Liver (tissue), 9 donors: Measurements from ENCODE around the gene ZNF436. TPM values are rescaled to one million over a fixed set of nuclear protein-coding genes. Genes with fewer than 3 reads are reported as not detected.
A peak's percentile ranks its signal among the peaks of the same experiment; 100 is the strongest.

Source experiments
- DNase-seq: peaks from one replicate; pipeline ENCODE4 v3.0.0-alpha.2; 2017; ENCODE audit warnings: low spot score
- H3K27ac ChIP-seq, 2 donors: one replicate each; pipeline ENCODE4 v1.7.0; 2013; ENCODE audit warnings: inconsistent platforms in 2 of 2, low read length in 2 of 2, control low read depth in 1 of 2, low read depth in 1 of 2, mild to moderate bottlenecking in 1 of 2
- H3K27me3 ChIP-seq, 4 donors: one replicate each; pipeline versions ENCODE4 v1.6.1 to v1.7.0; 2013; ENCODE audit warnings: low read length in 3 of 4, inconsistent platforms in 1 of 4, mild to moderate bottlenecking in 1 of 4, moderate library complexity in 1 of 4; ENCODE audit not compliant: control insufficient read depth in 4 of 4, insufficient read depth in 4 of 4
- H3K36me3 ChIP-seq, 4 donors: one replicate each; pipeline versions ENCODE4 v1.6.1 to v1.7.0; 2013; ENCODE audit warnings: low read length in 3 of 4, mild to moderate bottlenecking in 3 of 4, low read depth in 1 of 4, moderate library complexity in 1 of 4; ENCODE audit not compliant: control insufficient read depth in 4 of 4, insufficient read depth in 3 of 4
- H3K4me1 ChIP-seq, 4 donors: one replicate each; pipeline versions ENCODE4 v1.6.1 to v1.7.0; 2013; ENCODE audit warnings: low read length in 3 of 4, mild to moderate bottlenecking in 3 of 4, moderate library complexity in 1 of 4; ENCODE audit not compliant: control insufficient read depth in 4 of 4, insufficient read depth in 4 of 4
- H3K4me3 ChIP-seq, 3 donors: one replicate each; pipeline versions ENCODE4 v1.6.1 to v1.7.0; 2013; ENCODE audit warnings: low read length in 3 of 3, control low read depth in 1 of 3, low read depth in 1 of 3, mild to moderate bottlenecking in 1 of 3
- H3K9ac ChIP-seq, 2 donors: one replicate each; pipeline ENCODE4 v1.7.0; 2013; ENCODE audit warnings: low read length in 2 of 2, mild to moderate bottlenecking in 2 of 2, moderate library complexity in 2 of 2, control low read depth in 1 of 2, low read depth in 1 of 2
- H3K9me3 ChIP-seq, 4 donors: one replicate each; pipeline versions ENCODE4 v1.6.1 to v1.7.0; 2013; ENCODE audit warnings: low read length in 3 of 4; ENCODE audit not compliant: control insufficient read depth in 4 of 4
- ATF3 ChIP-seq: IDR thresholded peaks from 2 replicates; pipeline ENCODE4 v1.6.1; 2016; ENCODE audit warnings: antibody characterized with exemption
- CTCF ChIP-seq: fragments of 150-350 bp; IDR thresholded peaks from 2 replicates; pipeline ENCODE4 v1.5.1; 2017; ENCODE audit warnings: improper control_type of control experiment, low read depth, low read length; ENCODE audit not compliant: missing input control
- FOXA2 ChIP-seq: IDR thresholded peaks from 2 replicates; pipeline ENCODE4 v1.6.1; 2016; ENCODE audit warnings: antibody characterized with exemption
- HNF4A ChIP-seq, 2 donors: conservative IDR thresholded peaks; 2 replicates each; pipeline ENCODE4 v1.6.1; 2016; ENCODE audit warnings: antibody characterized with exemption in 2 of 2, mild to moderate bottlenecking in 2 of 2
- HNF4G ChIP-seq: IDR thresholded peaks from 2 replicates; pipeline ENCODE4 v1.6.1; 2016; ENCODE audit warnings: antibody characterized with exemption
- JUND ChIP-seq, 2 donors: IDR thresholded peaks; 2 replicates each; pipeline ENCODE4 v1.6.1; 2016; ENCODE audit warnings: antibody characterized with exemption in 2 of 2
- MAX ChIP-seq: IDR thresholded peaks from 2 replicates; pipeline ENCODE4 v1.6.1; 2016; ENCODE audit warnings: antibody characterized with exemption
- REST ChIP-seq: IDR thresholded peaks from 2 replicates; pipeline ENCODE4 v1.6.1; 2016; ENCODE audit warnings: antibody characterized with exemption, mild to moderate bottlenecking
- SP1 ChIP-seq: IDR thresholded peaks from 2 replicates; pipeline ENCODE4 v1.6.1; 2018; ENCODE audit warnings: antibody characterized with exemption, mild to moderate bottlenecking
- TAF1 ChIP-seq: conservative IDR thresholded peaks from 2 replicates; pipeline ENCODE4 v1.6.1; 2016; ENCODE audit warnings: antibody characterized with exemption, mild to moderate bottlenecking
- YY1 ChIP-seq: IDR thresholded peaks from 2 replicates; pipeline ENCODE4 v1.6.1; 2016; ENCODE audit warnings: antibody characterized with exemption, mild to moderate bottlenecking
- WGBS: extraction: QIAGEN DNeasy Blood & Tissue Kit; methylation state at CpG from one replicate; pipeline ENCODE4 v1.1.7; 2013; 5-methylcytosine and 5-hydroxymethylcytosine counted together
- polyA plus RNA-seq, 2 donors: library from polyadenylated mRNA; stranded (reverse) in 1 of 2; unstranded in 1 of 2; fragments of 200-250 nt in 1 of 2; fragments of >200 nt in 1 of 2; fragmentation: Nextera tagmentation in 1 of 2; extraction: Ambion mirVana in 1 of 2; gene quantifications; one replicate each; pipeline versions ENCODE4 v1.2.1 to v1.2.3, GENCODE V29; 2013 to 2015
- total RNA-seq, 2 donors: library from RNA; depleted of rRNA; stranded (reverse); fragments of >200 nt; gene quantifications; one replicate each; pipeline ENCODE4 v1.2.3, GENCODE V29; 2014
- donor health status: healthy.
- donor health status: healthy.
- donor health status: healthy.
- donor health status: healthy.
- donor health status: healthy.

Gene ZNF436
- total and polyA plus RNA-seq, 4 donors: 1.3 to 8.0 (median 3.7) TPM

GRCh38 chr1:23352096-23352695, 17.4 kb downstream of the ZNF436 start (continued):
- no peak for TF ChIP-seq REST

- no peak for DNase-seq
- H3K9me3 ChIP-seq: no peaks in the 10 kb centered on the region
These were observed 23.7 kb downstream of the ZNF436 start for GRCh38 chr1:23345920-23346319.

GRCh38 chr1:23344987-23345472, 24.6 kb downstream of the ZNF436 start:
- Histone ChIP-seq H3K9ac (peak overlapping the region; percentile 73 to 90), H3K9me3 (no peaks in the 10 kb centered on the region), H3K27me3 (no peaks in the 10 kb centered on the region), H3K27ac (peak overlapping the region; percentile 66 to 87), H3K4me3 (peak overlapping the region; percentile 75 to 99 (median 86)), H3K4me1 (peaks cover 0 to 35% (median 26%) of the 10 kb centered on the region in 4 donors), H3K36me3 (no peaks in the 10 kb centered on the region)
- no peak for DNase-seq
- WGBS: 38% methylated on average over 8 of the region's 8 CpGs
- TF ChIP-seq FOXA2 (no peak), ATF3 (no peak)

More at GRCh38 chr1:23345920-23346319, 23.7 kb downstream of the ZNF436 start:
- no peaks in the 10 kb centered on the region for H3K27me3 ChIP-seq
- 97% methylated on average over 14 of the region's 14 CpGs for WGBS
- H3K27ac ChIP-seq: no peak overlapping the region
- no peaks in the 10 kb centered on the region for H3K36me3 ChIP-seq
- H3K4me3 ChIP-seq: no peak overlapping the region
- peaks cover 0 to 29% (median 21%) of the 10 kb centered on the region in 4 donors for H3K4me1 ChIP-seq
- no peak overlapping the region for H3K9ac ChIP-seq
- no peak for TF ChIP-seq TAF1
- no peak for TF ChIP-seq MAX
- TF ChIP-seq SP1: no peak
- no peak for TF ChIP-seq ATF3
- no peak for TF ChIP-seq HNF4G
- no peak for TF ChIP-seq YY1
- no peak for TF ChIP-seq FOXA2
- TF ChIP-seq HNF4A (conservative IDR thresholded peaks at IDR 0.05): no peak
- TF ChIP-seq JUND (IDR thresholded peaks at IDR 0.05): no peak
- no peak for TF ChIP-seq CTCF
